Measurements from ENCODE around the gene FLNB.

FLNB gene

GRCh38 chr3:57971975-57972374 lies 36.2 kb upstream of the FLNB start:
- Histone ChIP-seq H3K4me3 (ENCODE audit: low read depth, low read length, poor library complexity, severe bottlenecking) (no peak overlapping the region), H3K9ac (ENCODE audit: low read length) (no peak overlapping the region), H3K4me1 (ENCODE audit: insufficient read depth, low read length, severe bottlenecking) (no peaks in the 10 kb centered on the region), H2AFZ (ENCODE audit: low read length) (no peak overlapping the region), H3K9me2 (ENCODE audit: low read depth, low read length) (no peaks in the 10 kb centered on the region), H4K20me1 (ENCODE audit: insufficient read depth, low read length) (no peaks in the 10 kb centered on the region), H3K27ac (ENCODE audit: low read depth, low read length, poor library complexity, severe bottlenecking) (no peak overlapping the region), H3K79me2 (ENCODE audit: insufficient read depth, low read length) (no peaks in the 10 kb centered on the region), H3K27me3 (ENCODE audit: insufficient read depth, low read length) (no peaks in the 10 kb centered on the region), H3K9me3 (ENCODE audit: low read length) (no peaks in the 10 kb centered on the region), H3K36me3 (ENCODE audit: insufficient read depth, low read length) (no peaks in the 10 kb centered on the region; the same call in 1 of the 2 replicates), H3F3A (ENCODE audit: insufficient read depth, low read length) (no peaks in the 10 kb centered on the region), H3K4me2 (ENCODE audit: low read length) (no peak overlapping the region)
- TF ChIP-seq CTCF (IDR thresholded peaks at IDR 0.05; ENCODE audit: low read length) (no peak), EZH2 (IDR thresholded peaks at IDR 0.05; ENCODE audit: borderline replicate concordance, low read length) (no peak)

- no peak overlapping the region for H3K4me3 ChIP-seq (ENCODE audit: low read depth, low read length, poor library complexity, severe bottlenecking)
- H4K20me1 ChIP-seq (ENCODE audit: insufficient read depth, low read length): no peaks in the 10 kb centered on the region
- H3K9me3 ChIP-seq (ENCODE audit: low read length): no peaks in the 10 kb centered on the region
- no peak overlapping the region for H3K27ac ChIP-seq (ENCODE audit: low read depth, low read length, poor library complexity, severe bottlenecking)
- H3K9ac ChIP-seq (ENCODE audit: low read length): no peak overlapping the region
- H3K9me2 ChIP-seq (ENCODE audit: low read depth, low read length): no peaks in the 10 kb centered on the region
- no peaks in the 10 kb centered on the region for H3F3A ChIP-seq (ENCODE audit: insufficient read depth, low read length)
- H3K79me2 ChIP-seq (ENCODE audit: insufficient read depth, low read length): no peaks in the 10 kb centered on the region
- no peaks in the 10 kb centered on the region; the same call in 1 of the 2 replicates for H3K36me3 ChIP-seq (ENCODE audit: insufficient read depth, low read length)
- H3K27me3 ChIP-seq (ENCODE audit: insufficient read depth, low read length): no peaks in the 10 kb centered on the region
- no peaks in the 10 kb centered on the region for H3K4me1 ChIP-seq (ENCODE audit: insufficient read depth, low read length, severe bottlenecking)
- H3K4me2 ChIP-seq (ENCODE audit: low read length): no peak overlapping the region
- TF ChIP-seq EZH2 (IDR thresholded peaks at IDR 0.05; ENCODE audit: borderline replicate concordance, low read length) (no peak), CTCF (IDR thresholded peaks at IDR 0.05; ENCODE audit: low read length) (no peak)
- no peak overlapping the region for H2AFZ ChIP-seq (ENCODE audit: low read length)
Measured at GRCh38 chr3:57972531-57973111, 35.6 kb upstream of the FLNB start.

DNA sequence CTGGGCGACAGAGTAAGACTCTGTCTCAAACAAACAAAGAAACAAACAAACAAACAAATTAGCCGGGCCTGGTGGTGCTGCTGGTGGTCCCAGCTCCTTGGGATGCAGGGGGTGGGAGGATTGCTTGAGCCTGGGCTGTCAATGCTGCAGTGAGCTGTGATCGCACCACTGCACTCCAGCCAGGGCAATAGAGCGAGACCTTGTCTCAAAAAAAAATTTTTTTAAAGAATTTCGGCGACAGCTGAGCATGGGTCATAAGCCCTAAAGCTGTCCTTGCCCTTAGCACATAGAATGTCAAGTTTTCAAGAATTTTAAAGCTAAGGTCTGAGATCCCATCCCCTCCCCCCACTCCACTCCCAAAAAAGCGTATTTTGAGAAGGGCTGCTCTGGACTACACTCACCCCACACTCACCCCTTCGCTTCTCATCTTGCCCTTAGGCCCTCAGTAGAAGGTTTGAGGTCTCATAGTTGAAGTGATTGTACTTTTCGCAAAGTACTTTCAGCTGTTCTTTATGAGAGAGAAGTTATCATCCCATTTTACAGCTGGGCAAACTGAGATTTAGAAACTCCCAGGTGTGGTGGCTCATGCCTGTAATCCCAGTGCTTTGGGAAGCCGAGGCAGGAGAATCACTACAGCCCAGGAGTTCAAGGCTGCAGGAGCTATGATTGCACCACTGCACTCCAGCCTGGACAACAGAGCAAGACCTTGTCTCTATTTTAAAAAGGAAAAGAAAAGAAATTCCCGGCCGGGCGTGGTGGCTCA lies 34.3 kb upstream of the FLNB start:
- Histone ChIP-seq H3K9me3 (ENCODE audit: low read length) (no peaks in the 10 kb centered on the region), H3K79me2 (ENCODE audit: insufficient read depth, low read length) (no peaks in the 10 kb centered on the region), H3K27ac (ENCODE audit: low read depth, low read length, poor library complexity, severe bottlenecking) (no peak overlapping the region), H2AFZ (ENCODE audit: low read length) (no peak overlapping the region), H3F3A (ENCODE audit: insufficient read depth, low read length) (no peaks in the 10 kb centered on the region), H3K4me1 (ENCODE audit: insufficient read depth, low read length, severe bottlenecking) (peaks cover 4% of the 10 kb centered on the region), H3K4me2 (ENCODE audit: low read length) (no peak overlapping the region), H3K9me2 (ENCODE audit: low read depth, low read length) (no peaks in the 10 kb centered on the region), H3K4me3 (ENCODE audit: low read depth, low read length, poor library complexity, severe bottlenecking) (no peak overlapping the region), H4K20me1 (ENCODE audit: insufficient read depth, low read length) (no peaks in the 10 kb centered on the region), H3K27me3 (ENCODE audit: insufficient read depth, low read length) (no peaks in the 10 kb centered on the region), H3K36me3 (ENCODE audit: insufficient read depth, low read length) (no peaks in the 10 kb centered on the region), H3K9ac (ENCODE audit: low read length) (no peak overlapping the region)
- TF ChIP-seq CTCF (IDR thresholded peaks at IDR 0.05; ENCODE audit: low read length): no peak
- TF ChIP-seq EZH2 (IDR thresholded peaks at IDR 0.05; ENCODE audit: borderline replicate concordance, low read length): no peak
